HG02943 (cell line): ENCODE measurements around the gene KDM3B.
A peak's percentile ranks its signal among the peaks of the same experiment; 100 is the strongest.

Source experiments
- ATAC-seq: cut with Tn5 transposase; IDR thresholded peaks from one replicate; pipeline ENCODE4 v1.9.1; 2021; ENCODE audit warnings: mild to moderate bottlenecking, low read depth, moderate library complexity; ENCODE audit not compliant: unreplicated experiment

The KDM3B gene

GRCh38 chr5:138444774-138445546 lies 92.5 kb downstream of the KDM3B start:
- no peak for ATAC-seq

GRCh38 chr5:138445547-138446271 lies 93.2 kb downstream of the KDM3B start:
- no peak for ATAC-seq

GRCh38 chr5:138448070-138448469 lies 95.6 kb downstream of the KDM3B start:
- no peak for ATAC-seq

- no peak for ATAC-seq
These were observed 96.3 kb downstream of the KDM3B start for GRCh38 chr5:138448481-138449398.

GRCh38 chr5:138449501-138450239 lies 97.2 kb downstream of the KDM3B start:
- peak; percentile 72 for ATAC-seq

GRCh38 chr5:138450971-138451370 lies 98.5 kb downstream of the KDM3B start:
- ATAC-seq: no peak

GRCh38 chr5:138452720-138453119 lies 100.2 kb downstream of the KDM3B start:
- no peak for ATAC-seq

- ATAC-seq: no peak
These were observed 101.1 kb downstream of the KDM3B start for GRCh38 chr5:138453590-138453989.

GRCh38 chr5:138454121-138454520 lies 101.6 kb downstream of the KDM3B start:
- ATAC-seq: no peak

GRCh38 chr5:138455232-138455930 lies 102.9 kb downstream of the KDM3B start:
- ATAC-seq: no peak

- ATAC-seq: no peak
These were observed 105.2 kb downstream of the KDM3B start for GRCh38 chr5:138457531-138458275.

GRCh38 chr5:138458384-138458783 lies 105.9 kb downstream of the KDM3B start:
- ATAC-seq: no peak

GRCh38 chr5:138458856-138459255 lies 106.4 kb downstream of the KDM3B start:
- ATAC-seq: no peak

- ATAC-seq: no peak
These were observed 106.9 kb downstream of the KDM3B start for GRCh38 chr5:138459311-138459933.

GRCh38 chr5:138460032-138460693 lies 107.7 kb downstream of the KDM3B start:
- no peak for ATAC-seq

- ATAC-seq: no peak
These were observed 109.0 kb downstream of the KDM3B start for GRCh38 chr5:138461343-138462125.

GRCh38 chr5:138463419-138464007 lies 111.0 kb downstream of the KDM3B start:
- no peak for ATAC-seq
